Stimulated activated CD4-positive, alpha-beta T cell treated with anti-CD3 and anti-CD28 coated beads, Interleukin-2, amount 100 ng/mL, for 24 hours (primary cell): ENCODE data around the gene IPO4.
"Not testable (repeated sequence)": the region's sequence is repeated elsewhere in the genome, so short reads cannot be mapped to it uniquely, and the experiment has no call there.

Experiments used
- DNase-seq, 2 donors: peaks; one replicate each; pipeline ENCODE4 v3.0.0-alpha.2; 2020

IPO4 gene, protein sequence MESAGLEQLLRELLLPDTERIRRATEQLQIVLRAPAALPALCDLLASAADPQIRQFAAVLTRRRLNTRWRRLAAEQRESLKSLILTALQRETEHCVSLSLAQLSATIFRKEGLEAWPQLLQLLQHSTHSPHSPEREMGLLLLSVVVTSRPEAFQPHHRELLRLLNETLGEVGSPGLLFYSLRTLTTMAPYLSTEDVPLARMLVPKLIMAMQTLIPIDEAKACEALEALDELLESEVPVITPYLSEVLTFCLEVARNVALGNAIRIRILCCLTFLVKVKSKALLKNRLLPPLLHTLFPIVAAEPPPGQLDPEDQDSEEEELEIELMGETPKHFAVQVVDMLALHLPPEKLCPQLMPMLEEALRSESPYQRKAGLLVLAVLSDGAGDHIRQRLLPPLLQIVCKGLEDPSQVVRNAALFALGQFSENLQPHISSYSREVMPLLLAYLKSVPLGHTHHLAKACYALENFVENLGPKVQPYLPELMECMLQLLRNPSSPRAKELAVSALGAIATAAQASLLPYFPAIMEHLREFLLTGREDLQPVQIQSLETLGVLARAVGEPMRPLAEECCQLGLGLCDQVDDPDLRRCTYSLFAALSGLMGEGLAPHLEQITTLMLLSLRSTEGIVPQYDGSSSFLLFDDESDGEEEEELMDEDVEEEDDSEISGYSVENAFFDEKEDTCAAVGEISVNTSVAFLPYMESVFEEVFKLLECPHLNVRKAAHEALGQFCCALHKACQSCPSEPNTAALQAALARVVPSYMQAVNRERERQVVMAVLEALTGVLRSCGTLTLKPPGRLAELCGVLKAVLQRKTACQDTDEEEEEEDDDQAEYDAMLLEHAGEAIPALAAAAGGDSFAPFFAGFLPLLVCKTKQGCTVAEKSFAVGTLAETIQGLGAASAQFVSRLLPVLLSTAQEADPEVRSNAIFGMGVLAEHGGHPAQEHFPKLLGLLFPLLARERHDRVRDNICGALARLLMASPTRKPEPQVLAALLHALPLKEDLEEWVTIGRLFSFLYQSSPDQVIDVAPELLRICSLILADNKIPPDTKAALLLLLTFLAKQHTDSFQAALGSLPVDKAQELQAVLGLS

GRCh38 chr14:24188251-24189058, at the start of gene IPO4:
Gene IPO4, minus strand, starts transcription at chr14:24188816. Its CDS starts 29 bp downstream, at chr14:24188787.
- peak; percentile 93 to 96 for DNase-seq

GRCh38 chr14:24238123-24238522, 49.5 kb upstream of the IPO4 start:
- DNase-seq, result no peak

DNA sequence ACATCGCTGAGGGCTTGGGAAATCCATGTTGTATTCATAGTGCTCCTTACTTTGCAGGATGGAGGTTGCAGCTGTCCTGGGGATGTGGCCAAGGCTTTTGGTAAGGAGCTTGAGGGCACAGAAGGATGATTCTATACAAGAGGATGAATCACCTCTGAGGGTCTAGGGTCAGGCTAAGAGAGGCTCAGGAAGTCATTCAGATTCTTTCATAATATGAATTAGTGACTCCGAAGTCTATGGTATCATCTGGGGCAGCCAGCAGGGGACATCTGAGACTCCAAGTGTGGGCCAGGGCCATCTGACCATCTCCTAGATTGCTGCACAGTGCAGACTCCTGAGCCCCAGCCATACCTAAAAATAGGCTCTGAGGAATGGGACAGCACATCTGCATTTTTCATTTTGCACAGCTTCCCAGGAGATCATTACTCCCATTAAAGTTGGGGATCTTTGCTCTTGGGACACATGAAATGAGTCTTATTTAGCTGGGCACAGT, 48.9 kb upstream of the IPO4 start:
- no peak for DNase-seq

- no peak for DNase-seq
These were observed 48.3 kb upstream of the IPO4 start for GRCh38 chr14:24236689-24237462.

GRCh38 chr14:24235804-24236688, 47.4 kb upstream of the IPO4 start:
- DNase-seq, result no peak

DNA sequence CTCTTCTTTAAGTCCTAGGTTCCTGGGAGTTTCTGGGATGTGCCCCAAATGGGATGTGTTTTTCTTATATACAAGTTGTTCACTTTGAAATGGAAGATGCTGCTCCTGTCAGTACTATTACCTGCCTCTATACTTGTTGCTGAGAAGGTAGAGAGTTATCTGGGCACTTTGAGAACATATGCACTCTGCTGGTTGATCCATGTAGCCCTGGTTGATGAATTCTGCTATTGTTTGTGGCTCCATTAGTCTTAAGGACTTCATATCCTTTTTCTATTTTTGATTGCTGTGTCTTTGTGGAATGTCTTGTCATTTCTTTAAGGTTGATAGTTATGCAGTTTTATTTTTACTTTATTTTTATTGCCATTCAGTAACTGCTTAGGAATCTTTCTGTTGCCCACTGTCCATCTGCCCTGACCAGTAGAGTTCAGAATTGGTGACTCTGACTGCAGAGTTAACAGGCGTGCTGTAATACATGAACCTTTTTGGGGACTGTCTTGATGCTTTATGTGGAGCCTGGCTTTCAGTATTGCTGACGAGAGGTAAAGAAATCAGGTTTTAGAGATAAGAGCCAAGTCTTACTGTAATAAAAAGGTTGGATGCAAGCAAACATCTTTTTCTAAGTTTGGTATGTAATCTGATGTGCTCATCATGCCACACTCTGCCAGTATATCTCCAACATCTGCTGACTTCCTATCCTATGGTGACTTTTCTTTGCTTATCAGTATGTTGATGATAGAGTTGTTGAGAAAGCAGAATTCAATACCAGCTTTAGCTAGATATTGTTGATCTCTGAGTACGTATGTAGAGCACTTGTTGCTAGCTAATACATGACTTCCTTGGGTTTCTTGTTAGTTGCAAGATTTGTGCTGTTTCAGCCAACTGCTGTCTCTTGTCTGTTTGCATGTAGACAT, 45.7 kb upstream of the IPO4 start:
- DNase-seq, result no peak

DNA sequence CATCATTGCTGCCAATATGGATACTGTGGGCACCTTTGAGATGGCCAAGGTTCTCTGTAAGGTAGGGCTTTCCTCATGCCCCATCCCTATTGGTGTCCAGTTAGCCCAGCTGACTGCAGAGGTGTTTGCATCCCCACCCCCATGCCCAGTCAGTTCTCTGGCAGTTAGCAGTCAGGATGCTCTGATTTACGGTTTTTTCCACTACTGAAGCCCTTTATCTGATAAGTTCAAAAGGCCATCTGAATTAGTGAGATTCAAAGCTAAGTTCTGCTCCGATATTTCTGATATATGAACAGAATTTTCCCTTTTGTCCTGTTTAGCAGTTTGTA, 44.9 kb upstream of the IPO4 start:
- no peak for DNase-seq

- peak in 1 of 2 donors; percentile 22 for DNase-seq
These were observed 44.3 kb upstream of the IPO4 start, which contains the start of gene GMPR2 for GRCh38 chr14:24232645-24233537. Gene GMPR2, plus strand, starts transcription at chr14:24232929. Its CDS starts 325 bp downstream, at chr14:24233254.

DNA sequence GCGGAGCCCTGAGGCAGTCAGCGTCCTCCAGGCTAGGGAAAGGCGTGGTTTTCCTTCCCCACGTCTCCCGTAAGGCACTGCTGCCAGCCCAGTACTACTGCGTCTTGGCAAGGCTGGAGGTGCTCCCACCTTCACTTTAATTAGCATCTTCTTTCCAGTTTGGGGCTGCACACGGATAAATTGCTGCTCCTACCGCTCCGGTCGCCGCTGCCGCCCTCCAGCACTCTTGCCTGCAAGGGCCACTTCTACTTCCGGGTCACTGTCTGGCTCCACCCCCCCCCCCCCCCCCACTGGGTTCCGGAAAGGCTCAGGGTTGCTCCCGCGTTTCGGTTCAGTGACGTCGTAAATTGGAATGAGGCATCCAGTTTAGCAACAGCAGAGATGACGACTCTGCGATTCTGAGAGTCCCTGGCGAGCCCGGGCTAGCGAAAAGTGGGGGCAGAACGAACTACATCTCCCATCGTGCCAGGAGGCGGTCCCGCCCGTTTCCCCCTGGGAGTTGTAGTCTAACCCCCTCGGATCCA, 43.6 kb upstream of the IPO4 start, which contains the start of gene NEDD8:
TSS of gene NEDD8 (minus strand) at position 247 of the 524 bp plus-strand sequence. CDS start at position 147, 100 bp downstream.
- peak; percentile 91 to 92 for DNase-seq

GRCh38 chr14:24231263-24232120, 42.9 kb upstream of the IPO4 start:
- peak in 1 of 2 donors; percentile 35 for DNase-seq

GRCh38 chr14:24228902-24229301, 40.3 kb upstream of the IPO4 start:
- DNase-seq, result no peak

DNA sequence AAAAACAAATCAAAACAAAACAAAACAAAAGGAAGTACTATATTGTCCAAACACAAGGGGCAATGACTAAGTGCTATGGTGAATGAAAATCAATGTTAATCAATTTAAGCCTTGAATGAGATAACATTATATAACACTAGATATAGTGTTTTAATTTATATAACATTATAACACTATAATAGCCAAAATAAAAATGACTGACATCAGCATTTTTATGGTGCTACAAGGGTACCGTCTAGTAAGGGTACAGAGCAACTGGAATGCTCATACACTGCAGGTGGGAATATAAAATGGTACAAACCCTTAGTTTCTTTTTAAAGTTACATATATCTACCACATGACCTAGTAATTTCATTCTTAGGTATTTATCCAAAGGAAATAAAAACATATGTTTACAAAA, 37.9 kb upstream of the IPO4 start:
- no peak for DNase-seq

- DNase-seq, result no peak
These were observed 36.0 kb upstream of the IPO4 start for GRCh38 chr14:24224618-24225071.

DNA sequence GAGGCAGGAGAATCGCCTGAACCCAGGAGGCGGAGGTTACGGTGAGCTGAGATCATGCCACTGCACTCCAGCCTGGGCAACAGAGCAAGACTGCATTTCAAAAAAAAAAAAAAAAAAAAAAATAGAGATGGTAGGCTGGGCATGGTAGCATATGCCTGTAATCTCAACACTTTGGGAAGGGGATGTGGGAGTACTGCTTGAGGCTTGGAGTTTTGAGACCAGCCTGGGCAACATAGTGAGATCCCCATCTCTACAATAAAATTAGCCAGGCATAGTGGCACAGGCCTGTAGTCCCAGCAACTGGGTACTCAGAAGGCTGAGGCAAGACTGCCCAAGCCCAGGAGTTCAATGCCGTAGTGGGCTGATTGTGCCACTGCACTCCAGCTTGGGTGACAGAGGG, 34.4 kb upstream of the IPO4 start:
- DNase-seq, result not testable (repeated sequence)

DNA sequence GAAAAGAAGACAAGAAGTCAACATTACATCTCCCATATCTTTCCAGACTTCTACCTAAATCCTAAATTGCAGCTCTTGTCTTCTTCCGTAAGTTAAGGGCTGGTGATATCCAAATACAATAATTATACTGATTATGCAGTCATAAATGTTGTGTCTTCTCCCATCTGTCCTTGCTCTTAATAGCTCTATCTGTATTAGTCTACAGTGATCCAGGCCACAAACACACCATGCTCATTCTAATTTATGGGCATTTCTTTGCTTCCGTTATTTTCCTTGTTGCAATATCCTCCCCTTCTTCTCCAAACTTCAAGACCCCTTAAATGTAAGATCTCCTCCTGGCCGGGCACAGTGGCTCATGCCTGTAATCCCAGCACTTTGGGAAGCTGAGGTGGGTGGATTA, 30.9 kb upstream of the IPO4 start:
- no peak for DNase-seq

DNA sequence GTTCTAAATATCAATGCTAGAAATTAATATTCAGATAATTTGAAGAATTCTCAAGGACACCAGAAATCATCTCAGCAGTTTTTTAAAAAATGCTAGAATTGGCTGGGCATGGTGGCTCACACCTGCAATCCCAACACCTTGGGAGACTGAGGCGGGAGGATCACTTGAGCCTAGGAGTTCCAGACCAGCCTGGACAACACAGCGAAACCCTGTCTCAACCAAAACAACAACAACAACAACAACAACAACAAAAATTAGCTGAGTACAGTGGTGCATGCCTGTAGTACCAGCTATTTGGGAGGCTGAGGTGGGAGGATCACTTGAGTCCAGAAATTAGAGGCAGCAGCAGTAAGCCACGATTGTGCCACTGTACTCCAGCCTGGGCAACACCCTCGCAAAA, 30.5 kb upstream of the IPO4 start:
- DNase-seq, result no peak

DNA sequence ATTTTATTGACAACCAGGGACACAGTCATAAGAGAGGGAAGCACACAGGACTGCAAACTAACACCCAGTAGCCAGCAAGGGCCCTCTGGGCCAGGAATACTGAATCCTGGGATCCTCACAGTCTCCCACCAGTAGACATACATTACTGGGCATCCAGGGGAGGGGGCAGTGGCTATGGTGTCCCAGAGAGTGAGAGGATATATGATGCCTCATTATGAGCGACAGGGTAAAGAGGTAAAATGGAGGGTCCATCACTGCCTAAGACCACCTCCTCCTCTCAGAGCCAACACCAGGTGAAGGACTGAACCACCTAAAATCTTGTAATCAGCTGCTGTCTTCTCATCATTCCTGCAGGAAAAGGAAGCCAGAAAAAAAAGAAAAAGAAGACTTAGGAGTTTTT, 28.3 kb upstream of the IPO4 start:
- not testable (repeated sequence) for DNase-seq
